ENCODE results near the gene TRIM56.
"Not testable (repeated sequence)": the region's sequence is repeated elsewhere in the genome, so short reads cannot be mapped to it uniquely, and the experiment has no call there.

Gene TRIM56

GRCh38 chr7:101132626-101133600 is 47.6 kb downstream of the TRIM56 start:
- not testable (repeated sequence) for H3K4me3 ChIP-seq (ENCODE audit: low read depth, low read length)

- H3K4me3 ChIP-seq (ENCODE audit: low read depth, low read length), result no peak overlapping the region
These were observed 48.5 kb downstream of the TRIM56 start for GRCh38 chr7:101133621-101134398.

GRCh38 chr7:101134399-101134980 is 49.2 kb downstream of the TRIM56 start:
- no peak overlapping the region for H3K4me3 ChIP-seq (ENCODE audit: low read depth, low read length)

- no peak overlapping the region for H3K4me3 ChIP-seq (ENCODE audit: low read depth, low read length)
These were observed 52.5 kb downstream of the TRIM56 start for GRCh38 chr7:101137651-101138212.

- no peak overlapping the region for H3K4me3 ChIP-seq (ENCODE audit: low read depth, low read length)
These were observed 53.1 kb downstream of the TRIM56 start for GRCh38 chr7:101138213-101138870.

GRCh38 chr7:101140339-101140699 is 55.0 kb downstream of the TRIM56 start:
- no peak overlapping the region for H3K4me3 ChIP-seq (ENCODE audit: low read depth, low read length)

- H3K4me3 ChIP-seq (ENCODE audit: low read depth, low read length), result no peak overlapping the region
These were observed 55.6 kb downstream of the TRIM56 start for GRCh38 chr7:101140746-101141382.
